Spleen (tissue), 11 donors: ENCODE data around the gene HOXA10. TPM values are rescaled to one million over a fixed set of nuclear protein-coding genes. Genes with fewer than 3 reads are reported as not detected.

Experiments
- DNase-seq: peaks from one replicate; pipeline ENCODE4 v3.0.0-alpha.2; 2020
- H3K27ac ChIP-seq, 8 donors: fragments of 200-600 bp; sonication (generic) in 7 of 8; 1 replicate in 4 of 8; 2 replicates in 4 of 8; pipeline versions ENCODE4 v1.5.0 to v1.8.0; 2016 to 2021; ENCODE audit warnings: inconsistent platforms in 4 of 8, mild to moderate bottlenecking in 4 of 8, moderate library complexity in 1 of 8
- H3K27me3 ChIP-seq, 7 donors: fragments of 200-600 bp; sonication (generic) in 6 of 7; replicated peaks in 1 of 7; 1 replicate in 4 of 7; 2 replicates in 3 of 7; pipeline versions ENCODE4 v1.5.0 to v1.8.0; 2016 to 2021; ENCODE audit warnings: inconsistent platforms in 3 of 7, mild to moderate bottlenecking in 1 of 7
- H3K36me3 ChIP-seq, 6 donors: fragments of 200-600 bp; sonication (generic) in 5 of 6; 1 replicate in 4 of 6; 2 replicates in 2 of 6; pipeline versions ENCODE4 v1.5.0 to v1.8.0; 2016 to 2021; ENCODE audit warnings: inconsistent platforms in 2 of 6
- H3K4me1 ChIP-seq, 6 donors: fragments of 200-600 bp; sonication (generic) in 5 of 6; 1 replicate in 3 of 6; 2 replicates in 3 of 6; pipeline versions ENCODE4 v1.5.0 to v1.8.0; 2016 to 2021; ENCODE audit warnings: inconsistent platforms in 3 of 6
- H3K4me3 ChIP-seq, 8 donors: fragments of 200-600 bp; sonication (generic) in 7 of 8; 1 replicate in 4 of 8; 2 replicates in 4 of 8; pipeline versions ENCODE4 v1.5.0 to v1.8.0; 2016 to 2021; ENCODE audit warnings: inconsistent platforms in 4 of 8, mild to moderate bottlenecking in 4 of 8, moderate library complexity in 2 of 8
- H3K9me3 ChIP-seq, 8 donors: fragments of 200-600 bp; sonication (generic) in 7 of 8; 1 replicate in 4 of 8; 2 replicates in 4 of 8; pipeline versions ENCODE4 v1.5.0 to v1.8.0; 2016 to 2021; ENCODE audit warnings: inconsistent platforms in 4 of 8
- POLR2A ChIP-seq, 3 donors: fragments of 450-650 bp; IDR thresholded peaks; one replicate each; pipeline ENCODE4 v1.5.1; 2017; ENCODE audit warnings: antibody characterized with exemption in 3 of 3, mild to moderate bottlenecking in 1 of 3
- POLR2AphosphoS5 ChIP-seq, 3 donors: sonication (generic); formaldehyde crosslinking; IDR thresholded peaks; one replicate each; pipeline ENCODE4 v1.5.1; 2017; ENCODE audit warnings: antibody characterized with exemption in 3 of 3
- WGBS, 5 donors: extraction: QIAGEN DNeasy Blood & Tissue Kit in 3 of 5; methylation state at CpG; one replicate each; pipeline versions ENCODE4 v1.1.5 to v1.1.7; 2013 to 2018; 5-methylcytosine and 5-hydroxymethylcytosine counted together
- intact Hi-C: fragments of 100-400 bp; cut with DNase I; formaldehyde crosslinking; loops from one replicate; pipeline ENCODE4 v1.15.0; 2023; ENCODE audit warnings: low total_unique reads
- polyA plus RNA-seq, 3 donors: library from polyadenylated mRNA; stranded (reverse); fragments of 200-250 nt; gene quantifications; one replicate each; pipeline ENCODE4 v1.2.1, GENCODE V29; 2013
- total RNA-seq, 7 donors: library from RNA; depleted of rRNA in 3 of 7; stranded (reverse); fragments of >200 nt in 3 of 7; fragmentation: NEBNext Ultra II Directional in 4 of 7; extraction: Animal tissue kit (Norgen Biotek cat#: 25700) in 4 of 7; gene quantifications; one replicate each; pipeline versions ENCODE4 v1.1.0 to v1.2.1, GENCODE V29; 2016 to 2021
- TF ChIP-seq, protein P1 (sequence below), 11 experiments: fragments of 200-600 bp in 7 of 11; fragments of 450-650 bp in 4 of 11; sonication (generic) in 4 of 11; IDR thresholded peaks in 8 of 11; conservative IDR thresholded peaks in 3 of 11; 1 replicate in 7 of 11; 2 replicates in 4 of 11; pipeline versions ENCODE4 v1.4.0 to v1.8.0; 2016 to 2021; ENCODE audit warnings: antibody characterized with exemption in 11 of 11, inconsistent platforms in 4 of 11, mild to moderate bottlenecking in 1 of 11
- donor health status: healthy with polysubstance abuse.
- donor health status: DM: no; HTN: no; CAD: no; lungs with moderate emphysema.
- donor health status: DM: no; HTN: no; CAD: no.
- donor health status: Bipolar disorder and iron deficiency.
- donor health status: healthy.
- donor health status: DM: no; HTN: no; CAD: no.
- donor health status: DM: yes; HTN: yes; CAD: no.

HOXA10 gene
- total and polyA plus RNA-seq, 10 donors: 0.05 to 0.72 (median 0.20) TPM; not detected in 4

DNA sequence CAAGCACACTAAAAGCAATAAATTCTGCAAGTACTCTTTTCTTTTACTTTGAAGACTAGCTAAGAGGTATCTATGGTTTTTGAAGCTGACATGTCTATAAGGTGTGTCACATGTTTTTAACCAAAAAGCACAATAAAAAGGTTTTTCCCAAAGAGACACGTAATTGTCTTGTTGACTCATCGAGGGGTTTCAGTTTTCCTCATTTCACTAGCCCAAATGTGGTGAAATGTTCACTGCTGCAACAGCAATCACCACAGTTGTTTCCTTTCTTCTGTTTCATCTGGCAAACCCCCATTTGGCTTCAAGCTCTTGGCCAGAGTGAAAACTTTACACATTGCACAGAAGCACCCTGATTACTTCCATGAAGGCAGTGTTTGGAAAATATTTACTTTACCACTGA, 39.7 kb downstream of the HOXA10 start:
- H3K4me1 ChIP-seq: peaks cover 0 to 41% (median 16%) of the 10 kb centered on the region in 6 donors
- WGBS, 5 donors: 18 to 33% (median 28%) methylated on average over 2 of the region's 2 CpGs

DNA sequence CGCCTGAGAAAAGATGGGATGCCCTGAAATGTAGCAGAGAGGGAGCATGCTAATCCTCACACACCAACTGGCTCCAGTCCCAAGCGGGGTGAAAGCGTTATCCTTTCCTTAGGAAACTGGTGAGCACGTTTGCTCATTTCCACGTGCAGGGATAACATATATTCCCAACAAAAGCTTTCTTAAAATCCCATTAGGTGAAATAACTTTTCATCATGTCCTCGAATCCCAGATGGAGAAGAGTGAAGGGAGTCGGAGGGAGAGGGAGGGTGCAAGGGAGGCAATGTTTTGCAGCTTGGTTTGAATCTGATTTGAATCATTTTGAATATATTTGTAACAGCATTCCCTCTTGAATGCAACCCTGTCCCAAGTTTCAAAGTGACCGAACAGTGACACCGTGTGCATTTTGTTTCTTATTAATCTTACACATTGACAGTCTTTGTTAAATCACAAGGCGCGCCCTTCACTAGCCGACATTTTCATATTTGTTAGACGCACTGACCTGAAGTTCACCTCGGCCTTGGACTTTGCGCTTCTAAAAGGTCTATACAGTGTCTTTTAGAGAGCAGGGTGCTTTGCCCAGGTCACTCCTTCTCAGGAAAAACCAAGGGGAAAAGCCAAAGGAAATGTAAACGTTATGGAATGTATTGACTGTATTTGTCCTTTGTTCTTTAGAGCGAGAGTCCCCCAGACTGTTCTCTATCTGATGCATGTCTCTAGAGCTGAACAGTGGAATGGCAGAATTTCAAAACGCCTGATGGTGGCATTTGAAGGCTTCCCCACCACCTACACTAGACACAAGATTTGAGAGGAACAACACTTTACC, 40.5 kb downstream of the HOXA10 start:
- Histone ChIP-seq H3K4me3 (no peak overlapping the region), H3K4me1 (peaks cover 0 to 49% (median 17%) of the 10 kb centered on the region in 6 donors), H3K27me3 (peaks cover 0 to 38% (median 0%) of the 10 kb centered on the region in 7 donors), H3K9me3 (no peaks in the 10 kb centered on the region), H3K27ac (peak overlapping the region in 1 of 8 donors; percentile 22), H3K36me3 (no peaks in the 10 kb centered on the region)
- DNase-seq: no peak
- intact Hi-C loops: no loop called here
- WGBS, 5 donors: 68 to 82% (median 79%) methylated on average over 18 of the region's 18 CpGs
- TF ChIP-seq POLR2AphosphoS5 (IDR thresholded peaks at IDR 0.05): no peak
- TF ChIP-seq, protein P1, sequence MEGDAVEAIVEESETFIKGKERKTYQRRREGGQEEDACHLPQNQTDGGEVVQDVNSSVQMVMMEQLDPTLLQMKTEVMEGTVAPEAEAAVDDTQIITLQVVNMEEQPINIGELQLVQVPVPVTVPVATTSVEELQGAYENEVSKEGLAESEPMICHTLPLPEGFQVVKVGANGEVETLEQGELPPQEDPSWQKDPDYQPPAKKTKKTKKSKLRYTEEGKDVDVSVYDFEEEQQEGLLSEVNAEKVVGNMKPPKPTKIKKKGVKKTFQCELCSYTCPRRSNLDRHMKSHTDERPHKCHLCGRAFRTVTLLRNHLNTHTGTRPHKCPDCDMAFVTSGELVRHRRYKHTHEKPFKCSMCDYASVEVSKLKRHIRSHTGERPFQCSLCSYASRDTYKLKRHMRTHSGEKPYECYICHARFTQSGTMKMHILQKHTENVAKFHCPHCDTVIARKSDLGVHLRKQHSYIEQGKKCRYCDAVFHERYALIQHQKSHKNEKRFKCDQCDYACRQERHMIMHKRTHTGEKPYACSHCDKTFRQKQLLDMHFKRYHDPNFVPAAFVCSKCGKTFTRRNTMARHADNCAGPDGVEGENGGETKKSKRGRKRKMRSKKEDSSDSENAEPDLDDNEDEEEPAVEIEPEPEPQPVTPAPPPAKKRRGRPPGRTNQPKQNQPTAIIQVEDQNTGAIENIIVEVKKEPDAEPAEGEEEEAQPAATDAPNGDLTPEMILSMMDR (IDR thresholded peaks at IDR 0.05 in 8 of 11, conservative IDR thresholded peaks at IDR 0.05 in 3 of 11): no peak
- TF ChIP-seq POLR2A (IDR thresholded peaks at IDR 0.05): no peak

More for the DNA sequence above, 39.7 kb downstream of the HOXA10 start:
- no peak for DNase-seq
- Histone ChIP-seq H3K27ac (no peak overlapping the region), H3K9me3 (no peaks in the 10 kb centered on the region), H3K36me3 (no peaks in the 10 kb centered on the region), H3K27me3 (peaks cover 0 to 42% (median 0%) of the 10 kb centered on the region in 7 donors), H3K4me3 (no peak overlapping the region)
- intact Hi-C loops: no loop called here
- no peak for TF ChIP-seq POLR2AphosphoS5 (IDR thresholded peaks at IDR 0.05)
- TF ChIP-seq POLR2A (IDR thresholded peaks at IDR 0.05): no peak
- TF ChIP-seq, protein P1 (IDR thresholded peaks at IDR 0.05 in 8 of 11, conservative IDR thresholded peaks at IDR 0.05 in 3 of 11): no peak

DNA sequence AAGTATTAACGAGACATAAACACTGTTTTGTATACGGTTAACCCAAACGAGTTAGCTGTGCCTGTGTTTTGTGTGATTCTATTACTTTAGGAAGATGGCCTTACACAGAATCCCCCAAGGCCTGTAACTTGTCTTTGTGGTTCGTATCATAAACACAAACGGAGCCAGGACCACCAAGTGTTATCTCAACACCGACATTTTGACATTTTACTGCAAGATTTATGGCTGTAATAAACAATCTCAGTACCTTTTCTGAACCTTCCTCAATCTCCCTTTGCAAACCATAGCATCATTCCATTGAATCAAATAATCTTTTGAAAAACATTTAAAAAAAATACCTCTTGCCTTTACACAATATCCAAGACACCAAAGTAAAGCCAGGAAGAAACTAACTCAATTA, 41.1 kb downstream of the HOXA10 start:
- Histone ChIP-seq H3K27me3 (peaks cover 0 to 38% (median 0%) of the 10 kb centered on the region in 7 donors), H3K36me3 (no peaks in the 10 kb centered on the region), H3K4me1 (peaks cover 0 to 50% (median 20%) of the 10 kb centered on the region in 6 donors), H3K4me3 (no peak overlapping the region), H3K9me3 (no peaks in the 10 kb centered on the region), H3K27ac (no peak overlapping the region)
- intact Hi-C loops: no loop called here
- no peak for DNase-seq
- TF ChIP-seq POLR2A (IDR thresholded peaks at IDR 0.05): no peak
- TF ChIP-seq POLR2AphosphoS5 (IDR thresholded peaks at IDR 0.05): no peak
- TF ChIP-seq, protein P1 (IDR thresholded peaks at IDR 0.05 in 8 of 11, conservative IDR thresholded peaks at IDR 0.05 in 3 of 11): no peak
- 69 to 84% (median 82%) methylated on average over 6 of the region's 6 CpGs for WGBS, 5 donors

DNA sequence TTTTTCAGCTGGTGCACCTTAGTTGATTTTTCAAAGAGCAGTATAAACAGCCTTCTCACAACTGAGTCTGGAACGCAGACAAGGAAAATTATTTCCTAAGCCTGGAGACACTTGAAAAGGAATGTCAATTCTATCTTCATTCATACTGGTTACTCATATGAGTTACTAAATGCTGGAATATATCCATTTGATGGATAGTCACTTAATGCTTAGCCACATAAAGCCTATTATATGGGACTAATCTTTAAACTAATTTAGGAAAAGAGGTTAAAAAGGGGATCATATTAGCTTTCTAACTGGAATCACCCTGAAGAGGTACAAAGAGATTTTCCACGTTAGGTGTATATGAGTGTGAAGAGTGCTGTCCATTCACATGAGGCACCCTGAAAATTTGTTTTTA, 41.9 kb downstream of the HOXA10 start:
- no peaks in the 10 kb centered on the region for H3K9me3 ChIP-seq
- intact Hi-C loops: no loop called here
- peaks cover 0 to 50% (median 21%) of the 10 kb centered on the region in 6 donors for H3K4me1 ChIP-seq
- no peaks in the 10 kb centered on the region for H3K36me3 ChIP-seq
- no peak for TF ChIP-seq POLR2AphosphoS5 (IDR thresholded peaks at IDR 0.05)
- TF ChIP-seq POLR2A (IDR thresholded peaks at IDR 0.05): no peak
- TF ChIP-seq, protein P1 (IDR thresholded peaks at IDR 0.05 in 8 of 11, conservative IDR thresholded peaks at IDR 0.05 in 3 of 11): no peak
- H3K27ac ChIP-seq: peak overlapping the region in 4 of 8 donors; percentile 91 to 94 (median 92)
- no peak for DNase-seq
- H3K4me3 ChIP-seq: no peak overlapping the region
- H3K27me3 ChIP-seq: peaks cover 0 to 35% (median 0%) of the 10 kb centered on the region in 7 donors
- 83 to 97% (median 87%) methylated on average over 2 of the region's 2 CpGs for WGBS, 5 donors
